H1 (cell line): ENCODE data around the gene PURB. TPM values are rescaled to one million over a fixed set of nuclear protein-coding genes. Genes with fewer than 3 reads are reported as not detected.

Experiments
- CTCF ChIA-PET: fragments of 300-600 bp; sonication (Branson Sonifier 250); formaldehyde crosslinking; loops from one replicate; lab custom pipeline; 2021; ENCODE audit not compliant: partially characterized antibody; lab: Charles Lee
- POLR2A ChIA-PET: fragments of 300-600 bp; sonication (Branson Sonifier 250); formaldehyde crosslinking; loops from one replicate; lab custom pipeline; 2021; ENCODE audit warnings: inconsistent platforms; ENCODE audit not compliant: partially characterized antibody; lab: Charles Lee
- DNase-seq, 2 experiments: peaks; one replicate each; pipeline versions ENCODE4 v3.0.0 to v3.0.0-alpha.2; 2010 to 2022; ENCODE audit warnings: low spot score in 2 of 2, low read depth in 1 of 2, mixed read lengths in 1 of 2
- FAIRE-seq: peaks from 2 replicates; lab custom pipeline; 2011; peaks lifted over from hg19 to GRCh38; lab: Jason Lieb, UNC
- H2AFZ ChIP-seq: 2 replicates; pipeline ENCODE4 v1.8.1; 2012; ENCODE audit warnings: low read length, inconsistent platforms
- H2AK5ac ChIP-seq: 2 replicates; pipeline ENCODE4 v1.6.1; 2013; ENCODE audit warnings: low read depth, low read length
- H2BK120ac ChIP-seq: replicated peaks from 2 replicates; pipeline ENCODE3; 2013; ENCODE audit warnings: low read depth, low read length, inconsistent platforms
- H2BK12ac ChIP-seq: 2 replicates; pipeline ENCODE4 v1.6.1; 2013; ENCODE audit warnings: low read depth, low read length
- H2BK15ac ChIP-seq: 2 replicates; pipeline ENCODE4 v1.6.1; 2013; ENCODE audit warnings: low read length
- H2BK20ac ChIP-seq: 2 replicates; pipeline ENCODE4 v1.6.1; 2013; ENCODE audit warnings: low read length
- H2BK5ac ChIP-seq: 2 replicates; pipeline ENCODE4 v1.6.1; 2013; ENCODE audit warnings: low read depth, low read length
- H3K14ac ChIP-seq: 2 replicates; pipeline ENCODE4 v1.6.1; 2013; ENCODE audit warnings: inconsistent platforms; ENCODE audit not compliant: insufficient read length
- H3K18ac ChIP-seq: 2 replicates; pipeline ENCODE4 v1.6.1; 2013; ENCODE audit warnings: low read length; ENCODE audit errors: extremely low read depth
- H3K23ac ChIP-seq: 2 replicates; pipeline ENCODE4 v1.6.1; 2013; ENCODE audit warnings: inconsistent platforms; ENCODE audit not compliant: insufficient read length
- H3K23me2 ChIP-seq: 2 replicates; pipeline ENCODE4 v1.6.1; 2013; ENCODE audit warnings: low read depth, low read length
- H3K27ac ChIP-seq: 2 replicates; pipeline ENCODE4 v1.6.1; 2011; ENCODE audit warnings: low read depth, low read length, inconsistent platforms
- H3K27me3 ChIP-seq, 4 experiments: replicated peaks in 1 of 4; 1 replicate in 1 of 4; 2 replicates in 3 of 4; pipeline versions ENCODE4 v1.6.1 to v1.8.1; 2011 to 2013; ENCODE audit warnings: low read length in 3 of 4, mild to moderate bottlenecking in 3 of 4, inconsistent platforms in 2 of 4, mixed read lengths in 2 of 4, moderate library complexity in 1 of 4; ENCODE audit not compliant: control insufficient read depth in 3 of 4, insufficient read depth in 3 of 4; ENCODE audit errors: extremely low read depth in 1 of 4
- H3K36me3 ChIP-seq, 4 experiments: 2 replicates each; pipeline versions ENCODE4 v1.6.1 to v1.8.1; 2011 to 2013; ENCODE audit warnings: mild to moderate bottlenecking in 4 of 4, low read length in 3 of 4, moderate library complexity in 2 of 4, control low read depth in 1 of 4, inconsistent platforms in 1 of 4; ENCODE audit not compliant: insufficient read depth in 4 of 4, control insufficient read depth in 2 of 4
- H3K4ac ChIP-seq: replicated peaks from 2 replicates; pipeline ENCODE3; 2013; ENCODE audit warnings: low read length, low read depth, mixed read lengths, inconsistent platforms; ENCODE audit not compliant: insufficient read length
- H3K4me1 ChIP-seq, 4 experiments: replicated peaks in 1 of 4; 1 replicate in 1 of 4; 2 replicates in 3 of 4; pipeline versions ENCODE4 v1.6.1 to v1.8.1; 2011 to 2013; ENCODE audit warnings: low read length in 3 of 4, inconsistent platforms in 2 of 4, mixed read lengths in 1 of 4; ENCODE audit not compliant: insufficient read depth in 4 of 4, control insufficient read depth in 3 of 4
- H3K4me2 ChIP-seq, 2 experiments: 2 replicates each; pipeline versions ENCODE4 v1.6.1 to v1.8.1; 2011 to 2013; ENCODE audit warnings: low read depth in 2 of 2, low read length in 2 of 2, control low read depth in 1 of 2, inconsistent platforms in 1 of 2, mild to moderate bottlenecking in 1 of 2; ENCODE audit not compliant: insufficient read depth in 1 of 2
- H3K4me3 ChIP-seq, 4 experiments: fragments of 200-600, 300-600 bp in 1 of 4; sonication (generic), shearing (Covaris generic), sonication (Bioruptor Twin) in 1 of 4; 2 replicates each; pipeline versions ENCODE4 v1.5.1 to v1.8.1; 2011 to 2016; ENCODE audit warnings: low read length in 4 of 4, low read depth in 3 of 4, control low read depth in 2 of 4, inconsistent platforms in 2 of 4, mild to moderate bottlenecking in 2 of 4, mixed read lengths in 1 of 4, moderate library complexity in 1 of 4; ENCODE audit not compliant: insufficient read depth in 2 of 4; ENCODE audit errors: extremely low read depth in 1 of 4
- H3K56ac ChIP-seq: replicated peaks from 2 replicates; pipeline ENCODE3; 2013; ENCODE audit warnings: low read depth, mild to moderate bottlenecking, mixed read lengths, low read length, inconsistent platforms; ENCODE audit not compliant: insufficient read length
- H3K79me1 ChIP-seq: 2 replicates; pipeline ENCODE4 v1.6.1; 2013; ENCODE audit warnings: low read depth, low read length, control low read depth
- H3K79me2 ChIP-seq, 2 experiments: 2 replicates each; pipeline versions ENCODE4 v1.6.1 to v1.8.1; 2012 to 2013; ENCODE audit warnings: low read length in 2 of 2, mild to moderate bottlenecking in 2 of 2, inconsistent platforms in 1 of 2; ENCODE audit not compliant: insufficient read depth in 2 of 2, control insufficient read depth in 1 of 2
- H3K9ac ChIP-seq, 4 experiments: replicated peaks in 1 of 4; 1 replicate in 1 of 4; 2 replicates in 3 of 4; pipeline versions ENCODE4 v1.6.1 to v1.8.1; 2011 to 2013; ENCODE audit warnings: low read depth in 3 of 4, low read length in 3 of 4, control low read depth in 2 of 4, mild to moderate bottlenecking in 2 of 4, moderate library complexity in 2 of 4, inconsistent platforms in 1 of 4; ENCODE audit errors: extremely low read depth in 1 of 4
- H3K9me3 ChIP-seq, 2 experiments: 2 replicates each; pipeline versions ENCODE4 v1.6.1 to v1.8.1; 2012 to 2013; ENCODE audit warnings: mild to moderate bottlenecking in 2 of 2, moderate library complexity in 2 of 2, control low read depth in 1 of 2, inconsistent platforms in 1 of 2, low read depth in 1 of 2, low read length in 1 of 2, mixed read lengths in 1 of 2; ENCODE audit not compliant: insufficient read depth in 2 of 2
- H4K20me1 ChIP-seq, 2 experiments: replicated peaks in 1 of 2; 2 replicates each; pipeline versions ENCODE3 to v1.8.1; 2011 to 2013; ENCODE audit warnings: inconsistent platforms in 2 of 2, low read length in 2 of 2, mild to moderate bottlenecking in 1 of 2; ENCODE audit not compliant: insufficient read depth in 2 of 2, control insufficient read depth in 1 of 2
- H4K5ac ChIP-seq: 2 replicates; pipeline ENCODE4 v1.6.1; 2013; ENCODE audit warnings: low read length, low read depth, mixed read lengths, inconsistent platforms; ENCODE audit not compliant: insufficient read length
- H4K8ac ChIP-seq: 2 replicates; pipeline ENCODE4 v1.8.0; 2013; ENCODE audit warnings: mild to moderate bottlenecking, moderate library complexity, low read length, inconsistent platforms; ENCODE audit not compliant: insufficient read depth; ENCODE audit errors: extremely low read depth
- H4K91ac ChIP-seq: replicated peaks from 2 replicates; pipeline ENCODE3; 2013; ENCODE audit warnings: low read length, mixed read lengths, inconsistent platforms; ENCODE audit not compliant: insufficient read length
- NRF1 ChIP-seq: IDR thresholded peaks from 2 replicates; pipeline ENCODE4 v1.6.1; 2011; ENCODE audit warnings: mild to moderate bottlenecking, low read depth, low read length, improper control_type of control experiment
- RXRA ChIP-seq: IDR thresholded peaks from 2 replicates; pipeline ENCODE4 v1.6.1; 2011; ENCODE audit warnings: low read depth, mild to moderate bottlenecking, low read length, moderate library complexity; ENCODE audit not compliant: insufficient read depth
- WGBS, 2 experiments: shearing (Covaris generic) in 1 of 2; methylation state at CpG; one replicate each; pipeline versions ENCODE4 v1.1.6 to v1.1.7; 2013 to 2015; ENCODE audit warnings: low lambda C conversion rate in 2 of 2, mixed read lengths in 2 of 2, inconsistent platforms in 1 of 2, low coverage in 1 of 2, missing lambda C conversion rate in 1 of 2; ENCODE audit not compliant: insufficient replicate concordance in 2 of 2, insufficient coverage in 1 of 2, insufficient read length in 1 of 2; ENCODE audit errors: extremely low coverage in 1 of 2, missing lambda C conversion rate in 1 of 2; 5-methylcytosine and 5-hydroxymethylcytosine counted together
- polyA plus RNA-seq, 7 experiments: library from polyadenylated mRNA; depleted of rRNA in 3 of 7; stranded (reverse) in 5 of 7; unstranded in 2 of 7; fragments of >200 nt in 5 of 7; fragments of 200-250 nt in 2 of 7; gene quantifications; 1 replicate in 5 of 7; 2 replicates in 1 of 7; 4 replicates in 1 of 7; pipeline versions ENCODE4 v1.2.1 to v1.2.3, GENCODE V29; 2011 to 2013; ENCODE audit warnings: missing spikeins in 2 of 7, mixed read lengths in 2 of 7
- total RNA-seq: library from RNA; stranded (reverse); fragmentation: NEBNext Ultra II Directional; extraction: Animal tissue kit (Norgen Biotek cat#: 25700); gene quantifications from 2 replicates; pipeline ENCODE4 v1.2.1, GENCODE V29; 2021

Gene PURB
- total and polyA plus RNA-seq, 2 of the 8 experiments (the other 6 are each of a cell fraction or from before 2014, with no cell fraction given) = 3.3 to 22.7 TPM

DNA sequence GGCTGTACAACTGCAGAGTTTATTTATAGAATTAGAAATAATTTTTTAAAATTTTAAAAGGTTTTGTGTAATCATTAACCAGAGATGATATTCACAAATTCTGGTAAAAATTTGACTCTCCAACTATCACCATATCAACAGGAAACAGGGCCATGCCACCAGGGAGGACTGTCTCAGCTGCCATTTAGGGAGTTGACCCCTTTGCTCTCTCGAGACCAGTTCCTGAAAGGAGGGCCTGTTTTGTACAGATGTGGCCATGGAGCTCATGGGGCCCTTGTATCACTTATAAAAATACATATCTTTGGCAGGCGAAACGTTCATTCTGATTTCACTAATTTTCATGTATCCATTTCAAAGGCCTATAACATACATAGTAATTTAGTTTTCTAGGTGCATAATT is 57.8 kb downstream of the PURB start:
- Histone ChIP-seq H3K4me1 (no peaks in the 10 kb centered on the region), H4K20me1 (peaks cover 0 to 2% of the 10 kb centered on the region in 2 experiments), H3K4ac (no peak overlapping the region), H2BK20ac (no peak overlapping the region), H2BK12ac (no peak overlapping the region), H3K79me1 (no peaks in the 10 kb centered on the region; the same call in 1 of the 2 replicates), H3K36me3 (peaks cover 2 to 57% (median 23%) of the 10 kb centered on the region in 4 experiments; a peak in 7 of 8 replicates), H3K9ac (no peak overlapping the region), H2BK5ac (no peak overlapping the region), H3K14ac (no peak overlapping the region), H3K4me2 (no peak overlapping the region), H4K5ac (no peak overlapping the region), H3K23me2 (no peaks in the 10 kb centered on the region), H4K91ac (no peak overlapping the region), H3K9me3 (no peaks in the 10 kb centered on the region), H3K27me3 (no peaks in the 10 kb centered on the region), H3K23ac (no peak overlapping the region), H3K27ac (no peak overlapping the region), H3K56ac (no peak overlapping the region), H4K8ac (no peak overlapping the region), H2AK5ac (no peak overlapping the region), H2BK15ac (no peak overlapping the region), H3K79me2 (no peaks in the 10 kb centered on the region), H2BK120ac (no peak overlapping the region), H3K18ac (no peak overlapping the region), H3K4me3 (no peak overlapping the region), H2AFZ (no peak overlapping the region)
- WGBS, 2 experiments = 90% methylated on average over 3 of the region's 3 CpGs; no CpG with 5 or more reads in 1 of the 2 experiments
- POLR2A ChIA-PET = interaction anchor here (1.1 to 4.9 kb wide), 5 partner anchors 9 to 29 kb away, joined by 3 to 28 read pairs (median 4); partner anchors contain the start of gene H2AZ2
- CTCF ChIA-PET = interaction anchor here (0.6 to 1.5 kb wide), 4 partner anchors 8 to 146 kb away, joined by 3 to 4 read pairs (median 3); no protein-coding TSS in a partner anchor
- TF ChIP-seq NRF1 (no peak), RXRA (no peak)
- no peak for DNase-seq
- FAIRE-seq = no peak

Other genes starting within 250 kb of the PURB start
- gene ZMIZ2, start 136.7 kb downstream of the PURB start, total RNA-seq = 66.4 and 72.2 TPM in 2 replicates
- gene ZMIZ2, start 136.7 kb downstream of the PURB start, polyA plus RNA-seq (2011; rRNA removed) = 24.4 and 41.4 TPM in 2 replicates
- gene PPIA, start 88.8 kb downstream of the PURB start, total RNA-seq = 2,865 and 2,888 TPM in 2 replicates
- 3,630 and 5,394 TPM in 2 replicates for gene PPIA, start 88.8 kb downstream of the PURB start, polyA plus RNA-seq (2011; rRNA removed)
- 187 and 190 TPM in 2 replicates for gene H2AZ2, start 37.4 kb downstream of the PURB start, total RNA-seq
- 150 and 168 TPM in 2 replicates for gene H2AZ2, start 37.4 kb downstream of the PURB start, polyA plus RNA-seq (2011; rRNA removed)
- gene MYO1G, start 93.5 kb upstream of the PURB start, total RNA-seq = 0.11 and 0.19 TPM in 2 replicates
- gene MYO1G, start 93.5 kb upstream of the PURB start, polyA plus RNA-seq (2011; rRNA removed) = 0.08 and 0.11 TPM in 2 replicates
- gene CCM2, start 114.7 kb upstream of the PURB start, total RNA-seq = 31.3 and 31.6 TPM in 2 replicates
- gene CCM2, start 114.7 kb upstream of the PURB start, polyA plus RNA-seq (2011; rRNA removed) = 41.2 and 54.8 TPM in 2 replicates
- 6.0 and 6.4 TPM in 2 replicates for gene NACAD, start 203.4 kb upstream of the PURB start, total RNA-seq
- gene NACAD, start 203.4 kb upstream of the PURB start, polyA plus RNA-seq (2011; rRNA removed) = 1.3 and 2.7 TPM in 2 replicates
- 137 and 146 TPM in 2 replicates for gene TBRG4, start 226.2 kb upstream of the PURB start, total RNA-seq
- gene TBRG4, start 226.2 kb upstream of the PURB start, polyA plus RNA-seq (2011; rRNA removed) = 110 and 134 TPM in 2 replicates